Measurements from ENCODE around the gene PIP4K2C. TPM values are rescaled to one million over a fixed set of nuclear protein-coding genes. Genes with fewer than 3 reads are reported as not detected.
"Not testable (repeated sequence)": the region's sequence is repeated elsewhere in the genome, so short reads cannot be mapped to it uniquely, and the experiment has no call there.

PIP4K2C gene
- polyA plus RNA-seq, 1 donor from 2014 or later = 15.5 TPM

DNA sequence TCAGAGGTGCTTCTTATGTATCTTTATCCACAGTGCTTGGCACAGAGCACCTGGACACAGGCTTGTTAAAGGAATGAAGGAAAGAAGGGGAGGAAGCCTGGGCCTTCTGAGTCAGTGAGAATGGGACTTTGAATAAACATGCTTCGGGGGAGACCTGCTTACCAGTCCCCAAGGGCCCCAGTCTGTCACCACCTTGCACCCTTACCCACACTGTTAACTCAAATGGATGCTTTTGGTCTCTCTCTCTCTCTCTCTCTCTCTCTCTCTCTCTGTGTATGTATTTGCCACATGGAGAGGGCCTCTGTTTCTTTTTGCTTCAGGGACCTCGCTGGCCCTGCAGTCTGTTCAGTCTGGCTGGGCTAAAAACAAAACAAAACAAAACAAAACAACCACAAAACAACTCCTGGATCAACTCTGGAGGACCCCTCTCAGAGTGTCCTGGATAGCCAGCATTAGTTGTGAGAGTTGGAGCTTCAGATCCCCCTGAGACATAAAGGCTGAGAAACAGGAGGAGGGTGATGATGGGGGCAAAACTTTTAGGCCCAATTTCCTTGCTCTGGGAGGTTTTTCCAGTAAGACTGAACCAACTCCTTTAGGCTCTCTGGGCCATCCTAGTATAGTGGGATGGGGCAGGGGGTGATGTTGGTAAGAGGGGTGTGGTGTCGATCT lies 39.2 kb upstream of the PIP4K2C start:
- no peak overlapping the region for H3K27ac Mint-ChIP-seq
- peaks cover 3% of the 10 kb centered on the region for H3K27me3 Mint-ChIP-seq
- H3K36me3 Mint-ChIP-seq = no peaks in the 10 kb centered on the region
- peaks cover 7 to 20% (median 16%) of the 10 kb centered on the region in 3 donors for H3K4me1 Mint-ChIP-seq
- H3K9me3 Mint-ChIP-seq = no peaks in the 10 kb centered on the region
- H3K4me3 Mint-ChIP-seq = no peak overlapping the region

DNA sequence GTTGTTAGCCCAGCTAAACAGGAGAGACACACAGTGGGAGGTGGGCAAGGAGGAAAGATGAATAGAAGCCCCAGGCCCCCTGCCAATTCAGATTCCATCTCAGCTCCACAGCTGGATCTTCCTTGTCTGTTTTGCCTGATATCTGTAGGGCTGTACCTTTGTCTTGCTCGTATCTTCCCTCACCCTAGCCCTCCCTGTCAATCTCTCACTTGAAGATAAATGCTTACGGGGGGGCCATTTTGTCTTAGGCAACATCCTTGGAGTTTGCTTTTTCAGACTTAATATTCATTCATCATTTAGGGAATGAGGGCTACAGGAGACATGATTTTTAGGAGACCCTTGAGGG lies 38.7 kb upstream of the PIP4K2C start:
- Mint-ChIP-seq H3K4me1 (peaks cover 2 to 16% (median 13%) of the 10 kb centered on the region in 3 donors), H3K4me3 (no peak overlapping the region), H3K9me3 (no peaks in the 10 kb centered on the region), H3K36me3 (no peaks in the 10 kb centered on the region), H3K27ac (no peak overlapping the region), H3K27me3 (peaks cover 3% of the 10 kb centered on the region)

DNA sequence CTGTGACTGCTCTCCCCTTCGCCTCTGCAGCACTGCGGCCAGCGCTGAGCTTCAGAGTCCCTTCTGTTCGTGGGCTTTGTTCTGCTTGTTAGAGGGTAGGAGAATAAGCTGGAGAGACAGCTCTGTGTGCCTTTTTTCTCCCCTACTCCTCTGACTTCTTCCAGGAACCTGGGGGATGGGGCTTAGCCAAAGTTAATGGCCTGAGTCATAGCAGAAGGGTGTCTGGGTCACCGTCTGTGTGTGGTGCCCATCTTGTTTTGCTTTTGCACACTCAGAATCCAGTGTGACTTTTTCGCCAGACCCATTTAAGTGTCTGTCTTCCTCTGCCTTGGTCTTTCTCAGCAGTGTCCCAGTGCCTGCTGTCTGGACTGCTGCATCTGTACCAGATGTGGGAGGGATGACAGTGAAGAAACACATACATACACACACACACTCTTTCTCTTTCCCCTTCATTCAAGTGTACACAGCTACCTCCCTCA lies 38.1 kb upstream of the PIP4K2C start:
- Mint-ChIP-seq H3K27ac (no peak overlapping the region), H3K9me3 (no peaks in the 10 kb centered on the region), H3K4me3 (no peak overlapping the region), H3K27me3 (peaks cover 3% of the 10 kb centered on the region), H3K36me3 (no peaks in the 10 kb centered on the region), H3K4me1 (peaks cover 0 to 13% (median 8%) of the 10 kb centered on the region in 3 donors)

DNA sequence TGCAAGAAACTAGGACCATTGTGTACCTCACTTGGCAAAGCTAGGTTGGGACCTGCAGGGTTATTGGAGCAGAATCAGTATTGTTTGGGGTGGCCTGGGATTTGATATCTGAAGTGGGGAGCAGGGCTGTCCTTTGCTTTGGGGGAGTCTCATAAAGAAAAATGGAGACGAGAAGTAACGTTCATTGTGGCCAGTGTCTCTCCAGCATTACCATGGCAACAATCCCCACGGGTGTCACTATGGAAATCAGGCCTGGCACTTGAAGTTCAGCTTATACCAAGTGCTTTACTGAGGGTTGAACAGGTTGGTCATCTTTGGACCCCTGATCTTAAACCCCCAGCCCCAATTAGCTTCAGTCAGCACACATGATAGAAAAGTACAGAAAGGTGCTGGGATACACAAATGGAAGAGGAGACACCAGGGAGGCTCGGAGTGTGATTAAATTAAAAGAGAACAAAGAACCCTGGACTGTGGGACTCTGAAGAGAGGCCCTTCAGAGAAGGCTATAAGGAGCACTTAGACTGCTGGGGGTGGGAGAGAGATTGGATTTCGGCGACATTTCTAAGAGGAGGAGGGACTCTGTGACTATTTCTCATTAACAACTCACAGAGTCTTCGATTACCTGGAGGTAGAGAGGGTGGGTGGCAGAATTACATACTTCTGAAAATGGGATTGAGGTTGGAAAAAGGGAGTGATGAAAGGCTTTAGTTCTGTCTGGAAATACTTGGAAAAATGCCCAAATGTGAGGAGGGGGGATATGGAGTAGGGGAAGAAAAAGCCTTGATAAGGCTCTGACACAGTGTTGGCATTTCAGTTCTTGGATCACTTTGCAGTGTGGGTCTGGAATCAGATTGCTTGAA lies 37.4 kb upstream of the PIP4K2C start:
- Mint-ChIP-seq H3K36me3 (no peaks in the 10 kb centered on the region), H3K4me3 (no peak overlapping the region), H3K4me1 (peaks cover 0 to 13% (median 8%) of the 10 kb centered on the region in 3 donors), H3K27me3 (peaks cover 3% of the 10 kb centered on the region), H3K27ac (peak overlapping the region in 1 of 3 donors; percentile 33), H3K9me3 (no peaks in the 10 kb centered on the region)

DNA sequence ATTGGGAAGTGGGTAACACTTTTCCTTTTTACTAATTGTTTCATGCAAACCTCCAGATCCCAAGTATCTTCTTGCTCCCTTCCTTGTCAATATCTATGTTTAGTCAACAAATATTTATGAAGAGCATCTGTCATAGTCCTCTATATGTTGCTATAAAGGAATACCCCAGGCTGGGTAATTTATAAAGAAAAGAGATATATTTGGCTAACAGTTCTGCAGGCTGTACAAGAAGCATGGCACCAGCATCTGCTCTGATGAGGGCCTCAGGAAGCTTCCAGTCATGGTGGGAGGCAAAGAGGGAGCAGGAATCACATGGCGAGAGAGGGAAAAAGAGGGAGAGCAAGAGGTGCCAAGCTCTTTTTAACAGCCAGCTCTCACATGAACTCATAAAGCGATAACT lies 36.5 kb upstream of the PIP4K2C start:
- peaks cover 0 to 8% (median 5%) of the 10 kb centered on the region in 3 donors for H3K4me1 Mint-ChIP-seq
- H3K27me3 Mint-ChIP-seq = peaks cover 3% of the 10 kb centered on the region
- no peak overlapping the region for H3K27ac Mint-ChIP-seq
- no peaks in the 10 kb centered on the region for H3K36me3 Mint-ChIP-seq
- no peak overlapping the region for H3K4me3 Mint-ChIP-seq
- no peaks in the 10 kb centered on the region for H3K9me3 Mint-ChIP-seq

DNA sequence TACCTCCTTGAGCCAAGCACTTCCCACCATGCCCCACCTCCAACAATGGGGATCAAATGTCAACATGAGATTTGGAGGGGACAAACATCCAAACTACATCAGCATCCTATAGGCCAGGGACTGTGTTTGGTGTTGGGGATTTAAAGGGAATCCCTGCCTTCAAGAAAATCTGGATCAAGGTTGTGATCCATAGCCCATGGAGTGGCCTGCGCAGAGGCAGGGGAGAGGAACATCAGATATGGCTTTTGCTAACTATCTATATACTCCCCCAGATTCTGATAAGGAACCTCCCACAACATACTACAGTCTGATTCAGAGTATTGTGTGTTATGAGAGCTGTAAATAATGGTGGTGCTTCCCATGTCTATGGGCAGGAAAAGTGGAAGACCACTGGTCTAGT lies 36.1 kb upstream of the PIP4K2C start:
- Mint-ChIP-seq H3K4me1 (peaks cover 0 to 8% (median 4%) of the 10 kb centered on the region in 3 donors), H3K27ac (no peak overlapping the region), H3K27me3 (peaks cover 3% of the 10 kb centered on the region), H3K36me3 (no peaks in the 10 kb centered on the region), H3K9me3 (no peaks in the 10 kb centered on the region), H3K4me3 (no peak overlapping the region)

DNA sequence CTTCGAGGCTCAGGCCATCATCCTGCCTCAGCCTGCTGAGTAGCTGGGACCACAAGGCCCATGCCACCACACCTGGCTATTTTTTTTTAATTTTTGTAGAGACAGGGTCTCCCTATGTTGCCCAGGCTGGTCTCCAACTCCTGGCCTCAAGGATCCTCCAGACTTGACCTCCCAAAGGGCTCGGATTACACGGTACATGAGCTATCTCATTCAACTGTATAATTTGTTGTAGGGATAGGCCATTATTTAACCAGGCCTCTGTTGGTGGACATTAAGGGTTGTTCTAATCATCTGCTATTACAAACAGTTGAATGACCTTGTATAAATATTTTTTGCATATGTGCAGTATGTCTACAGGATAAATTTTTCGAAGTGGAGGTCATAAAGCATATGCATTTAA lies 32.1 kb upstream of the PIP4K2C start:
- Mint-ChIP-seq H3K4me3 (no peak overlapping the region), H3K36me3 (no peaks in the 10 kb centered on the region), H3K9me3 (no peaks in the 10 kb centered on the region), H3K27ac (no peak overlapping the region), H3K27me3 (no peaks in the 10 kb centered on the region), H3K4me1 (no peaks in the 10 kb centered on the region)

DNA sequence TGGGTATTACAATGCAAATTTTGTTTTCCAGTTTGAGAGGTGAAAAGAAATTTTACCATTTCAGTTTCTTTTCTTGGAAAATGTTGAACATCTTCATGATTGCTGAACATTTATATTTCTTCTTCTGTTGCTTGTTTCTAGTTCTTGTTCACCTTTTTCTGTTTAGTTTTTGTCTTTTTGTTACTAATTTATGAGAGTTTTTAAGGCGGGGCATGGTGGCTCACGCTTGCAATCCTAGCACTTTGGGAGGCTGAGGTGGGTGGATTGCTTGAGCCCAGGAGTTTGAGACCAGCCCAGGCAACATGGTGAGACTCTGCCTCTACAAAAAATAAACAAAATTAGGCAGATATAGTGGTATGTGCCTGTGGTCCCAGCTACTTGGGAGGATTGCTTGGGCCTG lies 30.5 kb upstream of the PIP4K2C start:
- Mint-ChIP-seq H3K9me3 (no peaks in the 10 kb centered on the region), H3K27me3 (peaks cover 5% of the 10 kb centered on the region), H3K4me1 (no peaks in the 10 kb centered on the region), H3K27ac (no peak overlapping the region), H3K4me3 (no peak overlapping the region), H3K36me3 (no peaks in the 10 kb centered on the region)

DNA sequence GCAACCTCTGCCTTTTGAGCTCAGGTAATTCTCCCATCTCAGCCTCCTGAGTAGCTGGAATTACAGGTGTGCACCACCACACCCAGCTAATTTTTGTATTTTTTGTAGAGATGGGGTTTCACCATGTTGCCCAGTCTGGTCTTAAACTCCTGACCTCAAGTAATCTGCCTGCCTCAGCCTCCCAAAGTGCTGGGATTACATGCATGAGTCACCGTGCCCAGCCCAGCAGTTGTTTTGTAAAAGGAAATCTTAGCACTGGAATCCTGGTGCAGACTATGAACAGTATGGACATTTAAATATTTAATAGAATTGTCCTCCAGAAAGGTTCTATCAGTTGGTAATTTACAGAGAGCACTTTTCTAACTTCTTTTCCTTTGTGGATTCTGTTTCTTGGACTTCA lies 29.9 kb upstream of the PIP4K2C start:
- H3K27me3 Mint-ChIP-seq, H3K4me1 Mint-ChIP-seq, H3K36me3 Mint-ChIP-seq, H3K27ac Mint-ChIP-seq, H3K4me3 Mint-ChIP-seq, H3K9me3 Mint-ChIP-seq: not testable (repeated sequence)

DNA sequence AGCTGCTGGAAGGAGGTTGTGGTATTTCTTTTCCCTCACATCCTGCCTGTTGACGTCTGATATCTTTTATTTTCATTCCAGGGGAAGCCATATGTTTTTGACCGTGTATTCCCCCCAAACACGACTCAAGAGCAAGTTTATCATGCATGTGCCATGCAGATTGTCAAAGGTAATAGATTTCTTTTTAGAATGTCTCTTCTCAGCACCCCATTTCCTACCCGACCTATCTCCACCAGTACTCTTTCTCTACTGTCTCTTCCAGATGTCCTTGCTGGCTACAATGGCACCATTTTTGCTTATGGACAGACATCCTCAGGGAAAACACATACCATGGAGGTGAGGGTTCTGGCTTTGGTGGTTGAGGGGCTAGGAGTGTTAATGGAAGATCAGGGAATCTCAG lies 27.6 kb upstream of the PIP4K2C start:
- H3K4me1 Mint-ChIP-seq = no peaks in the 10 kb centered on the region
- peaks cover 6% of the 10 kb centered on the region for H3K27me3 Mint-ChIP-seq

DNA sequence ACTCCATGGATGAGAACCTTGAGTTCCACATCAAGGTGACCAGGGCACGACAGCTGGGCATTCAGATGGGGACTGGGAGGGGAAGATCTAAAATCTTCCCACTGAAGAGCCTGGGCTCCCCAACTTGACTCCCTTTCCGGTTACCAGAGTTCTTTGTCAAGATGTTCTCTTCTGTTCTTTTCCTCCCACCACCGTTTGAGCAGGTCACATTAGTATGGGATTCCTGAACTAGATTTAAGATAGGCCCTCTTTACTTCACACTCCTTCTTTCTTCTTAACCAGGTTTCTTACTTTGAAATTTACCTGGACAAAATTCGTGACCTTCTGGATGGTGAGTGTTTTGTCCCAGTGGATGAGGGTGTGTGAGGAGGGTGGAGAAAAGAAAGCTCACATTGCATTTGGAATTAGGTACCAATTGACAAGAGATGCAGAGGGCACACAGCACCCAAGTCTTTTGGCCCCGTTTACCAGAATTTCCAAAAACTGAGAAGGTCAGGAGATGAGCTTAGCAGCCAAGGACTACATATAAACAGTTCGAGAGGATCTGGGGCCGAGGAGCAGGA lies 26.7 kb upstream of the PIP4K2C start:
- Mint-ChIP-seq H3K27ac (no peak overlapping the region), H3K4me3 (no peak overlapping the region), H3K4me1 (peaks cover 0 to 1% (median under 1%) of the 10 kb centered on the region in 3 donors), H3K36me3 (peaks cover under 1% of the 10 kb centered on the region), H3K9me3 (no peaks in the 10 kb centered on the region), H3K27me3 (peaks cover 6% of the 10 kb centered on the region)

More for the DNA sequence above, 27.6 kb upstream of the PIP4K2C start:
- Mint-ChIP-seq H3K36me3 (no peaks in the 10 kb centered on the region), H3K4me3 (no peak overlapping the region), H3K9me3 (no peaks in the 10 kb centered on the region), H3K27ac (no peak overlapping the region)

DNA sequence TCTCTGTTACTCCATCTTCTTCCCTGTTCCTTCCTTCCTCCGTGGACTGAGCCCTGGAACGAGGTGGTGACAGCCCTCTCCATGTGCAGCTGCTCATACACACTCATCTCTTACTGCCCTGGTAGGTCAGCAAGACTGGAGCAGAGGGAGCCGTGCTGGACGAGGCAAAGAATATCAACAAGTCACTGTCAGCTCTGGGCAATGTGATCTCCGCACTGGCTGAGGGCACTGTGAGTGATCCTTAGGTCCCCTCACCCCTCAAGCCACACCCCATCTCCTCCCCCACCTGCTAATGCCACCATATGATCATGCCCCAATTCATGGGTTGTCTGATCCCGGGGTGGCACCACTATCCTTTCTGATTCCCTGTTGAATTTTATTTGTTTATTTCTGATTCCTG lies 22.2 kb upstream of the PIP4K2C start:
- no peaks in the 10 kb centered on the region for H3K9me3 Mint-ChIP-seq
- H3K27me3 Mint-ChIP-seq = peaks cover 6% of the 10 kb centered on the region
- peaks cover 0 to 2% (median 1%) of the 10 kb centered on the region in 3 donors for H3K4me1 Mint-ChIP-seq
- H3K27ac Mint-ChIP-seq = no peak overlapping the region
- no peak overlapping the region for H3K4me3 Mint-ChIP-seq
- peaks cover 5% of the 10 kb centered on the region for H3K36me3 Mint-ChIP-seq

DNA sequence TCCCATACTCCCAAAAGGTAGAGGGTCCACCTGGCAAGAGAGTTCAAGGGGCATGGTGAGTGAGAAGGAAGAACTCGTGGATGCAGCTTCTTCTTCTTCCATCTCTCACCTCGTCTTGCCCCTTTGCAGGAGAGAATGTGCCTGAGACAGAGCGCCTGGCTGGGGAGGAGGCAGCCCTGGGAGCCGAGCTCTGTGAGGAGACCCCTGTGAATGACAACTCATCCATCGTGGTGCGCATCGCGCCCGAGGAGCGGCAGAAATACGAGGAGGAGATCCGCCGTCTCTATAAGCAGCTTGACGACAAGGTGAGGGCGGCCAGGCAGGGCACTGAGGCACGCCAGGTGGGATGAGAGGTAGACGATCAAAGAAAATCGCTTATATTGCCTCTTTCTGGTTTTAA lies 21.1 kb upstream of the PIP4K2C start:
- peaks cover 0 to 2% (median 1%) of the 10 kb centered on the region in 3 donors for H3K4me1 Mint-ChIP-seq
- peaks cover 5% of the 10 kb centered on the region for H3K36me3 Mint-ChIP-seq
- H3K4me3 Mint-ChIP-seq = no peak overlapping the region
- peak overlapping the region in 1 of 3 donors; percentile 20 for H3K27ac Mint-ChIP-seq
- no peaks in the 10 kb centered on the region for H3K9me3 Mint-ChIP-seq
- peaks cover 3% of the 10 kb centered on the region for H3K27me3 Mint-ChIP-seq

DNA sequence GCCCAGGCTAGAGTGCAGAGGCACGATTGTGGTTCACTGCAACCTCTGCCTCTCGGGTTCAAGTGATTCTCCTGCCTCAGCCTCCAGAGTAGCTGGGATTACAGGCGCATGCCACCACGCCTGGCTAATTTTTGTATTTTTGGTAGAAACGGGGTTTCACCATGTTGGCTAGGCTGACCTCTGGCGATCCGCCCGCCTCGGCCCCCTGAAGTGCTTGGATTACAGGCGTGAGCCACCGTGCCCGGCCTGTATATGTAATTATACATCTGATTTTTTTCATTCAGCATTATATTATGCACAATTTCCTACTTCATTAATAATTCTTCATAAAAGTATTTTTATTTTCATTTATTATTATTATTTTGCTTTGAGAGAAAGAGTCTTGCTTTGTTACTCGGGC lies 20.6 kb upstream of the PIP4K2C start:
- not testable (repeated sequence) for H3K4me3 Mint-ChIP-seq, H3K27ac Mint-ChIP-seq

DNA sequence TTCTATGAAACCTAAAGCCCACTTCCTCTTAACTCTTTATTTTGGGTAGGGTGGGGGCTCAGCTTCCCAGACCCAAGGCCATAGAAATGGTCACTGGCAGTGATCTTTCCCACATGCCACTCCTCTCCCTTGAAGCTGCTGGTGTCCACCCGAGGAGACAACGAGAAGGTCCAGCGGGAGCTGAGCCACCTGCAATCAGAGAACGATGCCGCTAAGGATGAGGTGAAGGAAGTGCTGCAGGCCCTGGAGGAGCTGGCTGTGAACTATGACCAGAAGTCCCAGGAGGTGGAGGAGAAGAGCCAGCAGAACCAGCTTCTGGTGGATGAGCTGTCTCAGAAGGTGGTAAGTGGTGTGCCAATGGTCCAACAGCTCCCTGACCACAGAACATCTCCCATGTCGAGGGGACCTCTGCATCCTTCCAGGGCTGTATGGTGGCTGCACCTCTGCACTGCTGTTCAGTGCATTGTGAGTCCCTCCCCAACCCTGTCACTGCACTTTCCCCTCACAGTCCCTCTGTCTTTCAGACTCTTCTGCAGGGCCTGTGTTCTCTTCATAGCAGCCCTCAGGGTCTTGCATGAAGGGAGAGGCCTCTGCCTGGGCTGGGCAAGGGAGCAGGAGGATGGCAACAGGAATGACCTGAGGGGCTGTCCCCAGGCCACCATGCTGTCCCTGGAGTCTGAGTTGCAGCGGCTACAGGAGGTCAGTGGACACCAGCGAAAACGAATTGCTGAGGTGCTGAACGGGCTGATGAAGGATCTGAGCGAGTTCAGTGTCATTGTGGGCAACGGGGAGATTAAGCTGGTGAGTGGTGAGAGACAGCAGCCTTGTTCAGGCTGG lies 18.8 kb upstream of the PIP4K2C start:
- Mint-ChIP-seq H3K4me1 (peaks cover 0 to 2% (median 1%) of the 10 kb centered on the region in 3 donors), H3K36me3 (peaks cover 5% of the 10 kb centered on the region), H3K27me3 (peaks cover 1% of the 10 kb centered on the region), H3K9me3 (no peaks in the 10 kb centered on the region), H3K27ac (no peak overlapping the region), H3K4me3 (no peak overlapping the region)

More for the DNA sequence above, 20.6 kb upstream of the PIP4K2C start:
- H3K36me3 Mint-ChIP-seq, H3K9me3 Mint-ChIP-seq, H3K4me1 Mint-ChIP-seq, H3K27me3 Mint-ChIP-seq: not testable (repeated sequence)
